ENCODE measurements around the gene EPHB1.

DNA sequence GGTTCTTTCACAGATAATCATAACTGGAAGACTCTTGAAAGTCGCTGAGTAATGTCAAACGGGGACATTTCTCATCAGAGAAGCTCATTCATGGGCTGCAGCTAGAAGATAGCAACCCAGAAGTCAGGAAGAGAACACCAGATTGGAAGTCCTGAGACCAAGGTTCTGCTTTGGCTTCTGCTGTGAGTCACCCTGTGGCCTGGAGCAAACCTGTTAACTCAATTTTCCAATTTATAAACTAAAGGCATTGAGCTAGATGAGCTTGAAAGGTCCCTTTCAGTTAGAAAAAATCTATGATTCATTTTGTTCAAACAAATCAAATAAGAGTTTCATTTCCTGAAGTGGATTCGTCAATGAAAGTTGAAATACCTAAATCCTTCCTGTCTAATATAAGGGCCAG lies 402.2 kb downstream of the EPHB1 start:
- no peak for TF ChIP-seq YY1 (IDR thresholded peaks at IDR 0.05; ENCODE audit: insufficient read depth, insufficient read length)
- no peak for TF ChIP-seq SUZ12 (IDR thresholded peaks at IDR 0.05; ENCODE audit: extremely low read depth, insufficient read depth, insufficient read length)

Data from NT2/D1 (cell line).